ENCODE data around the gene MOK.

The MOK gene

DNA sequence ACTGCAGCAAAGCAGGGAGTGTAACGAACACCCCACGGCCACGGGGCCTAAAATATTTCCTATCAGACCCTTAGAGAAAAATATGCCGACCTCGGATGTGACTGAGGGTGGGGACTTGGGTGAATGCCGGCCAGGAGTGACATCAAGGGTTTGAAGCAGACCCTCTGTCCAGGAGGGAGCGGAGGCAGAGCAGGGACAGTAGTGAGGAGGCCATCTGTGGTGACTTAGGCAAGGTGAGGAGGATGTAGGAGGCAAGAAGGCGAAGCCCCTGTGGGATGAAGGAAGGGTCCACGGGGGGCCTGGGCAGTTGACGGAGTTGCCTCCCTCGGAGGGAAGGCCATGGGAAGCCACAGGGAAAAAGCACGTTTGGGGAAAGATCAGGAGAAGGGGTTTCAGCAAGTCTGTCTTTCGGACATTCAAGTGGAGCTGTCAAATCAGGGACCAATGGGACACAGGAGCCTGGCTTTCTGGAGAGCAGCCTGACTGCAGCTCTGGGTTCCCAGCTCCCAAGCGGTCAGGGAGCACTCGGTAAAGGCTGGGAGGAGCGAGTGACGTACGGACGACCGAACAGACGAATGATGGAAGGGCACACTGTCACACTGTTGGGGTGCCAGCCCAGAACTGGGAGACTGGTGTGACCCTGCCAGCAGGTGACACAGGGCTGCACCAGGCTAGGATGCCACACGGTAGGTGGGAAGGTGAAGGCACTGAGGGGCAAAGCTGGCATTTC is 74.3 kb downstream of the MOK start:
- TF ChIP-seq, protein P1, sequence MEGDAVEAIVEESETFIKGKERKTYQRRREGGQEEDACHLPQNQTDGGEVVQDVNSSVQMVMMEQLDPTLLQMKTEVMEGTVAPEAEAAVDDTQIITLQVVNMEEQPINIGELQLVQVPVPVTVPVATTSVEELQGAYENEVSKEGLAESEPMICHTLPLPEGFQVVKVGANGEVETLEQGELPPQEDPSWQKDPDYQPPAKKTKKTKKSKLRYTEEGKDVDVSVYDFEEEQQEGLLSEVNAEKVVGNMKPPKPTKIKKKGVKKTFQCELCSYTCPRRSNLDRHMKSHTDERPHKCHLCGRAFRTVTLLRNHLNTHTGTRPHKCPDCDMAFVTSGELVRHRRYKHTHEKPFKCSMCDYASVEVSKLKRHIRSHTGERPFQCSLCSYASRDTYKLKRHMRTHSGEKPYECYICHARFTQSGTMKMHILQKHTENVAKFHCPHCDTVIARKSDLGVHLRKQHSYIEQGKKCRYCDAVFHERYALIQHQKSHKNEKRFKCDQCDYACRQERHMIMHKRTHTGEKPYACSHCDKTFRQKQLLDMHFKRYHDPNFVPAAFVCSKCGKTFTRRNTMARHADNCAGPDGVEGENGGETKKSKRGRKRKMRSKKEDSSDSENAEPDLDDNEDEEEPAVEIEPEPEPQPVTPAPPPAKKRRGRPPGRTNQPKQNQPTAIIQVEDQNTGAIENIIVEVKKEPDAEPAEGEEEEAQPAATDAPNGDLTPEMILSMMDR (IDR thresholded peaks at IDR 0.05; ENCODE audit: insufficient read depth, low read depth, low read length, missing control alignments) = no peak
- no peak for DNase-seq (ENCODE audit: low read depth)
- H3K4me3 ChIP-seq (ENCODE audit: low read length) = no peak overlapping the region

DNA sequence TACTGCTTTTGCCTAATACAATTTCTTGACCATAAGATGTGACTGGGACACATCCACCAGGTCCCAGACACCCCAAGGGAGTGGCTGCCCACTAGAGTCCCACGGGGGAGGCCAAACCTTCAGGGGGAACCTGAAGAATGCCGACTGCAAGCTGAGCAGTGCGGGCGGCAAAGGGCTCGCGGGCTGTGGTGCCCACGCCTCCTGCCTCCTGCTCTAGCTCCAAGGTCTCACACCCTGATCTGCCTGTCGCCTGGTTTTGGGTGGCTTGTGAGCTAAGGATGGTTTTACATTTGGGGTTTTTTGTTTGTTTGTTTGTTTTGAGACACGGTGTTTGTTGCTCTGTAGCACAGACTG is 75.2 kb downstream of the MOK start:
- TF ChIP-seq, protein P1 (IDR thresholded peaks at IDR 0.05; ENCODE audit: insufficient read depth, low read depth, low read length, missing control alignments) = no peak
- no peak for DNase-seq (ENCODE audit: low read depth)
- H3K4me3 ChIP-seq (ENCODE audit: low read length) = no peak overlapping the region

DNA sequence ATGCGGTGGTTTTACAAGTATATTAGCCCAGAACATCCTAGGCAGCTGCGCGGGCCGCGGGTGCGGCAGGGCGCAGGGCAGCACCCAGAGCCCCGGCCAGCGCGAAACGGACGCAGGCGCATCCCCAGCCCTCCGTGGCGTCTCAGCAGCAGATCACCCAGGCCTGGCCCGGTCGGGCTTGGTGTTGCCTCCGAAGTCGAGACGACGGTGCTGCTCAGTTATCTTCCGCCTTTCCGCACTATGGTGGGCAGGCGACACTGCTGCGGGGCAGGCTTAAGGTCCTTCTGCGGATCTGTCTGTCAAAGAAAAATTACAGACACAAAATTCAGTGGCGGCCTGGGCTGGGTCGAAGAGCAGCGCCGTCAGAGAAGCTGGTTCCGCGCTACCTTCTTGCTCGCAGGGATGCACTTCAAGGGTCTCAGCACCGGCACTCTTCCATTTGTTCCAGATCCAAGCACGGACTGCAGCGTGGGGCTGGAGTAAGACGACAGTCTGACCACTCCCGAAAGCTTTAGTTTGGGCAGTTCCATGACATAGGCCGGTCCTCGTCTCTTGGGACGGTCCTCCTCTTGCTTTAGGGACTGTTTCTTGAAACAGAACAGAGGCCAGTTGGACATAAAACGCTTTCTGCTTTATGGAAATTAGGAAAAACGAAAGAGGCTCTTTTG is 75.8 kb downstream of the MOK start:
- TF ChIP-seq, protein P1 (IDR thresholded peaks at IDR 0.05; ENCODE audit: insufficient read depth, low read depth, low read length, missing control alignments) = no peak
- H3K4me3 ChIP-seq (ENCODE audit: low read length) = no peak overlapping the region
- no peak for DNase-seq (ENCODE audit: low read depth)

DNA sequence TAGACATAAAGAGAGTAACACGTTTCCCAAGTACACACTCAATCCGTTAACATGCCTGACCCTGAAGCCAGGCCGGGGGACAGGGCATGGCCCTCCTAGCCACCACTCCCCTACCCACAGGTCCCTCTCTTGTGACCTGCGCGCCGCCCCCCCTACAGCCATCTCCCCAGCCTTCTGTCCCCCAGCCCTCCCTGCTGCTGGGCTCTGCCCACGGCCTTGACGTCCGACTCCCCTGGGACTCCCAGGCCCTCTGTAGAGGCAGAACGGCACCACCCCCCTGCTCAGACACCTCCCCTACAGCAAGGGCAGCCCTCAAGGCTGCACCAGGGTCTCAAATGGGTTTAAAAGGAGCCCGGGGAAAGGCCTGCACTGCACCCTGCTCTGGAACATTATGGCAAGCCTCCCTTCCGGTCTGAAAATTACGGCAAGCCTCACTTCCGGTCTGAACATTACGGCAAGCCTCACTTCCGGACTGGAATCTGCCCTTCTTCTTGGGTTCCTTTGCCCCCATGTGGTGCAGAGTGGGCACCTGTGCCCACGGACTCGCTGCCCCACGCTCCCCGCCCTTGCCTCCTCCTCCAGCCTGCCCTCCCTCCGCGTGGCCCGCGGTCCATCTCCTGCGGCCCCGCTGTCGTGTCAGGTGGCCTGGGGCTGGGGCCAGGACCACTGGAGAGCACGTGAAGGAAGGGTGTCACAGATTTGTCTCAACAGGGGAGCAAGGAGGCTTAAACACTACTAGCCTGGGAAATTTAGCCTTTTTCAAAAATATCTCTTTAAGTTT is 77.6 kb downstream of the MOK start:
- H3K4me3 ChIP-seq (ENCODE audit: low read length) = no peak overlapping the region
- TF ChIP-seq, protein P1 (IDR thresholded peaks at IDR 0.05; ENCODE audit: insufficient read depth, low read depth, low read length, missing control alignments) = no peak
- DNase-seq (ENCODE audit: low read depth) = no peak

DNA sequence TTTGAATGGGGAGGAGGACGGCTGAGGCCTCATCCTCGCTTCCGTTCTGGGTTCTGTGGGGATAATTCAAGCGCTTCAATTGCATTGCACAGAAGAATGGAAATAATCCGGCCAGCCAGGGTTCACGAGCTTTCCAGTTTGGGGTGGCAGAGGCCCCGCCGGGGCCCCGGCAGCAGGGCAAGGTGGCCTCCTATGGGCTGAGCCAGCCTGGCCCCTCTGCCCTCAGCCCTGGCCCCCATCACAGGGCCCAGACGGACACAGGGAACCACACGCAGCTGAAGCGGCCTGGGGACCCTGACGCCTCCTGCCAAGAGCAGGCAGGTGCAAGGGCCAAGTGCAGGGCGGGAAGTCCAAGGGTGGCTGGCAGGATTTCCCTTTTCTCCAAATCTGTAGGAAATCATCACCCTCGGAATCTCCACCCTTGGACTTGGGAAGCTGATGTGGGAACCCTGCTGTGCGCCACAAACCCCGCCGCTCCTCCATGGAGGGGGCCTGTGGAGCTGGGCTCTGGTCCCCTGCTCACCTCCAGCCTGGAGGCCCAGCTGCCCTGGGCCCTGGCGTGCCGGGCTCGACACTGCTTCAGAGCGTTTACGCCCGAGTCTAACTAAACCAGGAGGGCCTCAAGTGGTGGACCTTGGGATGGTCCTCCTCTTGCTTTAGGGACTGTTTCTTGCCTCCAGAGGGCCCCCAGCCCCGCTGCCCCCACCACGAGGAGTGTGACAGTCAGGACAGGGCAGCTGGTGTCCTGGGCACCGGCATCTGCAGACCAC is 78.4 kb downstream of the MOK start:
- DNase-seq (ENCODE audit: low read depth) = no peak
- TF ChIP-seq, protein P1 (IDR thresholded peaks at IDR 0.05; ENCODE audit: insufficient read depth, low read depth, low read length, missing control alignments) = no peak

DNA sequence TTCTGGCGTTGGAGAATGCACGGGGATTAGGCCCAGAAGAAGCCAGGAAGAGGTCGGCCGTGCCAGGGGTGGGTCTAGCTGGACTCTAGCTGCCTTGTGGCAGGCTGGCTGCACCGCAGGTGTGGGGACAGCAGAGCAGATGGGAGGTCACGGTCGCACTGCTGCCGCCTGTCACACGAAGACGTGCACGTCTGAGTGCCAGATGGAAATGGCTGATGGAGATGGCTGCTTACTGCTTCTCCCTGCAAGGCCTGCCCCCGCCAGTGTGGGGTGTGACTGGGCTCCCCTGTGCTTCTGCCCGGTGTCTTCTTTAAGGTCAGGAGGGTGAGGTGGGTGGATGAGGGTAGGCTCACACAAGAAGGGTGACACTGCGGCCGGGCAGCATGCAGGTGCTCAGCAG is 79.0 kb downstream of the MOK start:
- no peak for DNase-seq (ENCODE audit: low read depth)
- TF ChIP-seq, protein P1 (IDR thresholded peaks at IDR 0.05; ENCODE audit: insufficient read depth, low read depth, low read length, missing control alignments) = no peak
- H3K4me3 ChIP-seq (ENCODE audit: low read length) = no peak overlapping the region

More for the DNA sequence above, 78.4 kb downstream of the MOK start:
- no peak overlapping the region for H3K4me3 ChIP-seq (ENCODE audit: low read length)
